Activated CD4-positive, alpha-beta T cell treated with anti-CD3 and anti-CD28 coated beads, Interleukin-2, amount 50 U/mL, for 24 hours (primary cell): Measurements from ENCODE around the gene SSBP2.
"Not testable (repeated sequence)": the region's sequence is repeated elsewhere in the genome, so short reads cannot be mapped to it uniquely, and the experiment has no call there.

Experiments
- DNase-seq, 2 donors: peaks; one replicate each; pipeline ENCODE4 v3.0.0-alpha.2; 2020; ENCODE audit warnings: low read depth in 1 of 2, low spot score in 1 of 2

SSBP2 gene

DNA sequence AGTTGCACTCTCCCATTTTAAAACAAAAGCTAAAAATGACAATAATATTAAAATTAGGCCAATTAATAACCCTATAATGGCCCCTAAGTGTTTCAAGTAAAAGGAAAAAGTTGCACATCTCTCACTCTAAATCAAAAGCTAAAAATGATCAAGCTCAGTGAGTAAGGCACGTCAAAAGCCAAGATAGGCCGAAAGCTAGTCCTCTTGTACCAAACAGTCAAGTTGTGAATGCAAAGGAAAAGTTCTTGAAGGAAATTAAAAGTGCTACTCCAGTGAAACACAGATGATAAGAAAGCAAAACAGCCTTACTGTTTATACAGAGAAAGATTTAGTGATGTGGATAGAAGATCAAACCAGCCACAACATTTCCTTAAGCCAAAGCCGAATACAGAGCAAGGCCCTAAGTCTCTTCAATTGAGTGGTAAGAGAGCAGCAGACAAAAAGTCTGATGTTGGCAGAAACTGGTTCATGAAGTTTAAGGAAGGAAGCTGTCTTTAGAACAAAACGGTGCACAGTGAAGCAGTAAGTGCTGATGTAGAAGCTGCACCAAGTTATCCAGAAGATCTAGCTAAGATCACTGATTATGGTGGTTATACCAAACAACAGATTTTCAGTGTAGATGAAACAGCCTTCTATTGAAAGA is 212.9 kb downstream of the SSBP2 start:
- DNase-seq: no peak

DNA sequence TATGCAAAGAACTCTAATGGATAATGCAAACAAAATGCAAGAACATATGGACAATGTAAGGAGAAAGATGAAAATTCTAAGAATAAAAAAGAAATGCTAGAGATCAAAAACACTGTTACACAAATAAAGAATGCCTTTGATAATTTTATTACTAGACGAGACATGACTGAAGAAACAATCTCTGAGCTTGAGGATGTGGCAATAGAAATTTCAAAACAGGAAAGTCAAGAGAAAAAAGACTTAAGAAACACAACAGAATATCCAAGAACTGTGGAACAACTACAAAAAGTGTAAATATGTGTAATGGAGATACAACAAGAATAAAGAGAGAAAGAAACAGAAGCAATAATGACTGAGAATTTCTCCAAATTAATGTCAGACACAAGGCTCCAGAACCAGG is 216.5 kb downstream of the SSBP2 start:
- no peak for DNase-seq

DNA sequence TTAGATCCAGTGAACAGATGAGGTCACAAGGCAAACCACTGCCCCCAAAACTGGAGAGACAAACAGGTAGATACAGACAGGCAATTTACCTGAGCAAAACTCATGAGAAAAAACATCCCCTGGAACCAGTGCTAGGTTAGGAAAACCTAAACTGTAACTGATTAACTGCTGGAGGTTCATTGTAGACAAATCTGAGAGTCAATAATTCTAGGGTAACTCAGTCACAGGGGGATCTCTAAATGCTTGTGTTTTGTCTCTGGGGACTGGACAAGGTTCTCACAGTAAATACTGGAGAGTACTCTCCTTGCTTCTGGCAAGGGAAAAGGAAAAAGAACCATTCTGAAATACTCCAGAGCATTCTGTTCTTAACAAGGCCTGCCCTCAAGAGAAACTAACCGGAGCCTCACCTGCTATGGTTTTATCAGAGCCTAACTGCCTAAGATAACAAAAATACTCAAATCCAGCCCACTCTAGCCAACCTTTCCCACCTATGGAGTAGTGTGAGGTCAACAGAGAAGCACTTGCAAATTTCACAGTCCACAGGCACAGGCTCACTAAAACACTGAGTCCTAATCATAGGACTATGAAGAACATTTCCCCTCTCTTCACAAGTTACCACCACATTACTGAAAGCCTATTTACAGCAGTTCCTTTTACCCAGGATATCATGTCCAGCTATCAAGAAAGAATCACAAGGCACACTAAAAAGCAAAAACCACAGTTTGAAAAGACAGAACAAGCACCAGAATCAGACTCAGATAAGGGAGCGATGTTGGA is 217.1 kb downstream of the SSBP2 start:
- DNase-seq: no peak

DNA sequence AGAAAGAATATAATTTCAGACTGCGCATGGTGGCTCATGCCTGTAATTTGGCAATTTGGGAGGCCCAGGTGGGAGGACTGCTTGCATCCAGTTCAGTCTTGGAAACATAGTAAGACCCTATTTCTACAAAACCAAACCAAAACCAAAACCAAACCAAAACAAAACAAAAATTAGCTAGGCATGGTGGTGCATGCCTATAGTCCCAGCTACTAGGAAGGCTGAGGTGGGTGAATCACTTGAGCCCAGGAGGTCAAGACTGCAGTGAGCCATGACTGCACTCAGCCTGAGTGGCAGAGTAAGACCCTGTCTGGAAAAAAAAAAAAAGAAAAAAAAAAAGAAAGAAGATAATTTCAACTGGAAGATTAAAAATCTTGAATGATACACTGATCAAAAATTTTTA is 220.0 kb downstream of the SSBP2 start:
- no peak for DNase-seq

DNA sequence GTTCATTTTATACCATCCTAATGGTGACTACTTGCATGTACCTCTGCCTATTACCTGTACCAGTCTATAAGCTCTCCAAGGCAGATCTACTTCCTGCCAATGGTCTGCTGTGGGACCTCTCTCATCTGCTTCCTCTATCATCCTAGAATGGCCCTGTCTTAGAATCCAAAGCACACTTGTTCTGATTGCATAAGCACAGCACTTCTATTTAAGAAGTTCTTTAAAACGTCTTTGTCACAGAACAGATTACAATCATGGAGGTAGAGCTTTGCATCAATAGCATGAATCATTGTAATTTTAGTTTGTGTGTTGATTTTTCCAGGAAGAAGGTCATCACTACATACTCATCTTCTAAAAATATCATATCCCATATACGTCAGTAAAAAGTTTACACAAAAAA is 225.2 kb downstream of the SSBP2 start:
- no peak for DNase-seq

DNA sequence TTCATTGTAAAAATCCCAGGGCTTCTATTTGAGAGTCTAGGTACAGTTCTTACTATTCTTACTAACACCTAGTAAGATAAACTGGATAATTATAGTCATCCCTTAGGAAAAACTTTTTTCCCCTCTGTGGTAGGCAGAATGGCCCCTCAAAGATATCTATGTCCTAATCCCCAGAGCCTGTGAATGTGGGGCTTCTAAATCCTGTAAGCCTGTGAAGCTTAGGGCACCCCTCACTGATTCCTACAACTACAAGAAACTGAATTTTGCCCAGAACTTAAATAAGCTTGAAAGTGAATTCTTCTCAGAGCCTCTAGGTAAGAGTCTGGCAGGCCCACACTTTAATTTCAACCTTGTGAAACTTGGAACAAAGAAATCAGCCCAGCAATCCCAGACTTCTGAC is 226.9 kb downstream of the SSBP2 start:
- DNase-seq: no peak

DNA sequence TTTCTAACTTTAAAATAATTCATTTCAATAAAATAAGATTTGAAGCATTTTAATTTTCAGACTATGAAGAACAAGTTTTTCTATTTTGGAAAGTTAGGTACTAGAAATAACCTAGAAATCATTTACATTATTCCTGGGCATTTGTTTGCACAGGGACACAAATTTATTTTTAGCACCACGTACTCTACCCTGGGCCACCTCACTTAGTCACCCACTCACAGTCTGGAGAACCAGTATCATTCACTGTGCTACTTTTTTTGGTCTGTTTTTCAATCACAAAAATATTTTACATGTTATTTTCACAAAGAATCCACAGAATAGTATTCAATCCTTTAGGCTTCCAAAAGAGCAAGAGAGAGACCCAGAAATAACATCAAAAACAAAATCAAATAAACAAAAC is 228.3 kb downstream of the SSBP2 start:
- no peak for DNase-seq

DNA sequence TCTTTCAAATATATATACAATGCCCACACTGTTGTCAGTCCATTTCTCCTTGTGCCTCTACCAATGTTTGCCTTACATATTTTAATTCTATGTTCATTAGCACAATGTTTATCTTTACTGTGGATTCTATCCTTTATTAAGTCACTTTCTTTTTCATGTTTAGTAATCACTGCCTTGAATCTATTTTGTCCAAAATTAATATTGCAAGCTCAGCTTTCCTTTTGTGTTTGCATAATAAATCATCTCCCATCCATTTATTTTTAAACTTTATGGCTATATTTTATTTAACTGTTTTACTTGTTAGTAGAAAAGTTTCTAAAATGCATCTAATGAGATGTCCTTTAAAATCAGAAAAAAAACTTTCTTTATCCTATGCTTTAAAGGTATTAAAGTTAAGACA is 230.1 kb downstream of the SSBP2 start:
- no peak for DNase-seq

DNA sequence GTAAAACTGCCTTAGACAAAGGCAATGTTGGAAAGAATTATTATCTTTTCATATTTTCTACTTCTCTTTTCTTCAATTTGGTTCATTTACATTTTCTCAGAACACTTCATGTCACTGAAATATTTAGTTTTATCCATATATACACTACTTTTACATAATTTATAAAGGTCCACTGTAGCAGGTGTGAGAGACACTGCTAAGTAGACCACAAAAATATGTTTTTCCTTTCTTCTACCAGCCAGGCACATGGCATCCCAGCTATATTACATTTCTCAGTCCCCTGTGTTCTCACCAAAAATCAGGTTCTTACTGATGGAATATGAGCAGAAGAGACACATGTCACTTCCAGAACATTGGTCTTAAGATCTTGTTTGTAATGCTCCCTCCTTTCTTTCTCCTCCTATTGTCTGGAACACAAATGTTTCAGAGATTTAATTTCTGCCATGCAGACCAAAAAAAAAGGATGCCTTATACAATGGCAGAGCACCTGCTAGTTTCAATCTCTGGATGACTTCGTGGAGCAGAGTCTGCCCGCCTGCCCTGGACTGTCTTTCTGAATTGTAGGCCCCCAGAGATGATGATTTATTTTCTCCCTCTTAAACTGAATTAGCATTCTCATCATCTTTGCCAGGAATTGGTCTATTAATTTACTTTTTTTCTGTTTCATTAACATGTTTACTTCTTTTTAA is 231.5 kb downstream of the SSBP2 start:
- DNase-seq: no peak

DNA sequence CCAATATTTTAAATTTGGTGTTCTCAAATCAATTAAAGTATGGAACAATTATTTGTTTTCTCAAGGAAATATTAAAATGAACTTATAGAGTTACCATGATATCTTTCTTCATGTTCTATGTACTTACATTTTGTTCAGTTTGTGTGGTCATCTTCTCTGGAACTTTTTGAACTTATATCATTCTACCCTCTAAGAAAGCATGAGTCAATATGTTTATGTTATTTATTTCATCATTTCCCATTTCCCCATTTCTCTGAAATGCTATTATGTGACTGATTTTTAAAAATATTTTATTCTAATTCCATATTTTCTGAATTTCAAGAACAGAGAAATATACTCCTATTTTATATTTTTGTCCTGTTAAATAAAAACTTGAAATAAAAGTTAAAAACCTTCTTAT is 233.4 kb downstream of the SSBP2 start:
- no peak for DNase-seq

DNA sequence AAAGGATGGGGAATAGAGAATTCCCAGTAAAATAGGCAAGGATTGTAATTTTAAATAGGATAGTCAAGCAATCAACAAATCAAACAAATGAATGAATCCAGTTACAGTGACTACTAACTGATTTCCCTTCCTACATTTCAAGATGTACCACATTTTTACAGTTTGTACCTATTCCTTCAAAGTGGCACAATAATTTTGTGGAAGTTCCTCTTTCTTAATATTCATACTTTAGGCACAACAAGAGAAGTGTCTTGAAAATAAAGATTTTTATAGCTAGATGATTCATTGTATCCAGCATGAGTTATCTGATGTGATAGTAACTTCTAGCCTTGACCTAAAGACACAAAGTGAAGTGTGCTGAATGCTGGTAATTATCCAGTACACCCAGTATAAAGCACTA is 234.8 kb downstream of the SSBP2 start:
- DNase-seq: no peak

DNA sequence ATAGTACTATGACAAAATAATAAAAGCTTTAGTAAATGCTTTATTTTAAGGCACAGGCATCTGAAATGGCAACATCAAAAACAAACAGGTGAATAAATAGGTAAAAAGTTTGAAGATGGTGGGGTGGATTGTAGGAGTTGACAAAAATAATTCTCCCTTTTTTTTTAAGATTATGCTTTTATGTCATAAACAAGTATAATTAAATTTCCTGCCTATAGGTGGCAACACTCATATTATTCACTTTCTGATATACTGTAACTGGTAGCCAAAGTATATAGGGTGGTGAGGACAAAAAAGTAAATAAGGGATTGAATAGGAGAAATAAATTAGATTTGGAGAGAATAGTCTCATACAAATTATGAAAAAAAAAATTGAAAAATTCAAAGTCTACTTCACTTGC is 236.9 kb downstream of the SSBP2 start:
- no peak for DNase-seq

DNA sequence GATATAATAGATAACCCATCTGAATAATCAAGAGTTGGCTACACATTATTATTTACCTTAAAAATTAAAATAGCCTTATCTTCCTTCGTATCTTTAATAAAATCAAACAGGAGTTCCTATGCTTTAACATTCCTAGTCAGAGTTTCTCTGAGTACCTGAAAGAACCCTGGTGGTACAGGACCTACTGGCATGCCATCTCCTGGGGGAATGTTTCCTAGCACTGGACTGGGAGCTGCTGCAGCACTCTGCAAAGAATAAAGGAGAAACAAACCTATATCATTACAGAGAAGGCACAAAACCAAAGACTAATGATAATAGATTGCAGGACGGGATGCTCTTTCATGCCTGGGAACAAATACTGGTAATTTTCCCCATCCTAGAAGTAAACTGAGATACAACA is 237.4 kb downstream of the SSBP2 start:
- DNase-seq: no peak

DNA sequence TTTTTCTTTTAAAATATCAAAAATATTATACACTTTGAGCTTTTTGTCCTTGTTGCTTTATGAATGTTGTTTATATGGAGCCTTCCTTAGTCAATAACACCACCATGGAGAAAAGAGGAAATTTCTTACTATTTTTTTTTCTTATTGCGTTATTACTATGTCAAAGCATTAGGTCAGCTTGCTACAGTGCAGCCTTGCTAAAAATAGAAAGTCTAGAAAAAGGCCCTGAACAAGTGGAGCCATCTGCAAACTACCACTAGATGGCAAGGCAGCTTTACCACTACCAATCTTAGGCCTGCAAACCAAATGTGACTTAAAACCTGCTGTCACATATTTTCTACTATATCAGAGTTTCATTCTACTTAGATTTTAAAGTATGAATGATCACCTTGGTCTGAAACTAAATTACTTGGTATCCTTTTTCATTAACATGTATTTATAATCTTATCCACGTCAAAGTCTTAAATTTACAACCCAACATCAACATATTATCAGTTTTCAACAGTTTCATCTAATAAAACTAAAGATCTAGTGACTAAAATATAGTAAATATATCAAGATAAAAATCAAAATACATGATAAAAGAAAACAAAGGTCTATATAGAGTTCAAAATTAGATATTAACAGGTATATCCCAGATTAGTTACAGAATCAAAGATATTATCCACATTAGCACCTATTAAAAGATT is 243.9 kb downstream of the SSBP2 start:
- DNase-seq: peak in 1 of 2 donors; percentile 21

DNA sequence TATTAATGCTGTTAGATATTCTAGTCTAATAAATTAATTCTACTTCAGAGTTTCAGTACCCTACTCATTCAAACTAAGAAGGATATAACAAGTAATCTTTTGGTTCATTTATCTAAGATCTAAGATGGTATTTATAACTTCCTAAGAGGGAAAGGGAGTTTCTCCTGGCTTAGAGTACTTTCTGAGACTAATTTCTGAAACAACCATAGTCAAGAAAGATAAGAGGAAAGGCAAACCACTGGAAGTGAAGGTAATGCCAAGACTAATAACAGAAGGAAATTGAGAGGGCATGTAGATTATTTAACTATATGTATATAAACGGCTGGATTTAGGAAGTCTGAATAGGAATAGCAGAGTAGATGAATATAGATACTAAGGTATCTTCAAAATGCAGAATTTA is 244.5 kb downstream of the SSBP2 start:
- DNase-seq: no peak

DNA sequence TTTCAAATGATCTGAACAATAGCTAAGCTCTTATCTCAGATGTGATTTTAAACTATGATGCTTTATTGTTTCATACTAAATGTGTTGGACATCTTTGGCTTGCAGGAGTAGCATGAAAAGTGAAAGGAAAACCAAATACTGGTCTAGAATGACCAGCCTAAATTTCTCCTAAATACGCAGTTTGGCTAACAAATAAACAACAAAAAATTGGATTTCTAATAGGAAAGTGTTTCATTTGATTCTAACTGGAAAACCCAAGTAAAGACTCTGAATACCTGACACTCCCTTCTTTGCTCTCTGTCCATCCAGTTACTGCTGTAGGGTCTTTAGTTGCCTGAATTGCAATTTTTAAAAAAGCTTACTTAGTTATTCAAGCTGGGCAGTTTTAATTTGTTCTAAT is 245.2 kb downstream of the SSBP2 start:
- no peak for DNase-seq

DNA sequence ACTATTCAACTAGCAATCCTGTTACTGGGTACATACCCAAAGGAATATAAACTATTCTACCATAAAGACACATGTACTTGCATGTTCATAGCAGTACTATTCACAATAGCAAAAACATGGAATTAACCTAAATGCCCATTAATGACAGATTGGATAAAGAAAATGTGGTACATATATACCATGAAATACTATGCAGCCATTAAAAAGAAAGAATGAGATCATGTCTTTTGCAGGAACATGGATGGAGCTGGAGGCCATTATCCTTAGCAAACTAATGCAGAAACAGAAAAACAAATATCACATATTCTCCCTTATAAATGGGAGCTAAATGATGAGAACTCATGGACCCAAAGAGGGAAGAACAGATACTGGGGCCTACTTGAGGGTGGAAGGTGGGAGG is 247.3 kb downstream of the SSBP2 start:
- DNase-seq: not testable (repeated sequence)

DNA sequence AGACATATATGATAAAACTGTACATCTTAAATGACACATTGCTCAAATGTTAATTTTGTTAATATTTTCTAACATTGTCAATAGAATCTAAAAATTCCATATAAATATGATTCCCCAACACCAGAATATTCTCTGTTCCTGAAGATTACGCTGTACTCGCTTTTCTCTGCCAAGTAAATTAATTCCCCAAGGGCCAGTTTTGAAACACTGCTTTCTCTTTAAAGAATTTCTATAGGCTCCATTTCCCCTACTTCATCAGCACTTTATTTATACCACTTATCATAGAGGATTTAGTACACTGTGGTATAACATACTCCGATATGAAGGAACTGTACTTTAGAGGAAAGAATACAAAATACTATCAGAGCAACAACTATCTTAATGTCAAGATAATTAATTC is 255.6 kb downstream of the SSBP2 start:
- no peak for DNase-seq

DNA sequence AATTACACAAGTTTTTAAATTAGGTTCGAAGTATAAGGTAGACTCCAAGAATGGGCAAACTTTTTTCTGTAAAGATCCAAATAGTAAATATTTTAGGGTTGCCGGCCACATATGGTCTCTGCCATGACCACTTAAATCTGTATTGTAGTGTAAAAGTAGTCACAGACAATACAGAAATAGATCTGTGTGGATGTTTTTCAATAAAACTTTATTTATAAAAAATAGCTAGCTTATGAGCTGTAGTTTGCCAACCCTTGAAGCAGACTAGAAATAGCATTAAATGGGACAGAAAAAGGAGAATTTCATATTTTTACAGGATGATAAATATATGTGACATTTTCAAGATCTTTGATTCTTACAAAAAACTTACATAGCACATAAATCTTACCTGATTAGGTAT is 262.0 kb downstream of the SSBP2 start:
- no peak for DNase-seq

DNA sequence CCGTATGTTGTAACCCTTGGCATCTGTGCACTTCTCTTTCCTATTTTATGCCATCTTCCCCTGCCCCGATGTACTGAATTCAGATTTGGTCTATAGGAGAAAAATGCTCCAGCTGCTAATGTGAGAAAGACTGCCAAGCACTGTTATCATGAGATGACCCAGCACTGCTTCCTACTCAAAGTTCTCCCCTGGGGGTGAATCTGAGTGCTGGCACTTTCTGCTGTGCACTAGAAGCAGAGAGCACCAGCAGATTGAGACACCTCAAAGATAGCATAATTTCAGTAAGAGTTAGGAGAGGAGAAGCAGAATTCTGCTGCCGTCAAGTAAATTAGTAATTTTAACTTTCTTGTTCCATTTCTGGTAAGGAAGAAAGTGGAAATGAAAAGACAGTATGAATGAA is 264.2 kb downstream of the SSBP2 start:
- DNase-seq: no peak

DNA sequence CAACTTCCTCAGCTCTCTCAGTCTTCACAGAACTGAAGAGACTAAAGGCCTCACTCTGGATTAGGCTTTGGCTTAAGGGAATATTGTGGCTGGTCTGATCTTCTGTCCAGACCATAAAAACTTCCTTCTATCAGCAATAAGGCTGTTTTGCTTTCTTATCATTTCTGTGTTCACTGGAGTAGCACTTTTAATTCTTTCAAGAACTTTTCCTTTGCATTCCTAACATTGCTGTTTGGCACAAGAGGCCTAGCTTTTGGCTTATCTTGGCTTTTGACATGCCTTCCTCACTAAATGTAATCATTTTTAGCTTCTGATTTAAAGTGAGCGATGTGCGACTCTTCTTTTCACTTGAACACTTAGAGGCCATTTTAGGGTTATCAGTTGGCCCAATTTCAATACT is 268.3 kb downstream of the SSBP2 start:
- DNase-seq: no peak

DNA sequence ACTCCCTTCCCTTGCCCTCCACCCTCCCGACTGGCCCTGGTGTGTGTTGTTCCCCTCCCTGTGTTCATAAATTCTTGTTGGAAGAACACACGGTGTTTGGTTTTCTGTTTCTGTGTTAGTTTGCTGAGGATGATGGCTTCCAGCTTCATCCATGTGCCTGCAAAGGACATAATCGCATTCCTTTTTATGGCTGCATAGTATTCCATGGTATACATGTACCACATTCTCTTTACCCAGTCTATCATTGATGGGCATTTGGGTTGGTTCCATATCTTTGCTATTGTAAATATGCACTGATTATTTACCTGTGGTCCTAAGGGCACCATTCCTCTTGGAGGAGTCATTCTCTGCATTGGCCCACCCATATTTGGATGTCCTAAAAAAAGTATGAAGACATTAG is 277.5 kb downstream of the SSBP2 start:
- DNase-seq: not testable (repeated sequence)
